ENCODE results near the gene TAX1BP3. TPM values are rescaled to one million over a fixed set of nuclear protein-coding genes. Genes with fewer than 3 reads are reported as not detected.

Gene TAX1BP3
- total and polyA plus RNA-seq, 2 of the 13 experiments (the other 11 are each of a cell fraction or from before 2014, with no cell fraction given), result 16.7 to 45.1 TPM

- TF ChIP-seq ZBTB40 (IDR thresholded peaks at IDR 0.05) (no peak), ZBTB40 (CRISPR knock-in tag; IDR thresholded peaks at IDR 0.05) (0 out of 2 replicates have a peak, but pooled peaks have one; percentile 39), ZNF446 (CRISPR knock-in tag; IDR thresholded peaks at IDR 0.05) (no peak), ERF (CRISPR knock-in tag; IDR thresholded peaks at IDR 0.05) (0 out of 2 replicates have a peak, but pooled peaks have one; percentile 33), ARNT (IDR thresholded peaks at IDR 0.05) (no peak), ZBTB37 (CRISPR knock-in tag; IDR thresholded peaks at IDR 0.05) (no peak), KLF9 (CRISPR knock-in tag; IDR thresholded peaks at IDR 0.05; ENCODE audit: low read depth) (no peak), ZNF547 (CRISPR knock-in tag; IDR thresholded peaks at IDR 0.05) (no peak), ZNF792 (CRISPR knock-in tag; IDR thresholded peaks at IDR 0.05) (0 out of 2 replicates have a peak, but pooled peaks have one; percentile 13), ELK4 (CRISPR knock-in tag; IDR thresholded peaks at IDR 0.05; ENCODE audit: borderline replicate concordance) (no peak), HDAC2 (CRISPR knock-in tag; IDR thresholded peaks at IDR 0.05) (peak; percentile 76), TAF1 (CRISPR knock-in tag; IDR thresholded peaks at IDR 0.05) (peak; percentile 88), SP5 (CRISPR knock-in tag; IDR thresholded peaks at IDR 0.05; ENCODE audit: borderline replicate concordance, low read depth) (peak; percentile 81), MYNN (CRISPR knock-in tag; IDR thresholded peaks at IDR 0.05; ENCODE audit: low read depth) (no peak), TRIM24 (CRISPR knock-in tag; IDR thresholded peaks at IDR 0.05) (no peak), NR1H2 (CRISPR knock-in tag; IDR thresholded peaks at IDR 0.05; ENCODE audit: borderline replicate concordance, low read depth) (no peak)
- TF ChIP-seq, protein P1, sequence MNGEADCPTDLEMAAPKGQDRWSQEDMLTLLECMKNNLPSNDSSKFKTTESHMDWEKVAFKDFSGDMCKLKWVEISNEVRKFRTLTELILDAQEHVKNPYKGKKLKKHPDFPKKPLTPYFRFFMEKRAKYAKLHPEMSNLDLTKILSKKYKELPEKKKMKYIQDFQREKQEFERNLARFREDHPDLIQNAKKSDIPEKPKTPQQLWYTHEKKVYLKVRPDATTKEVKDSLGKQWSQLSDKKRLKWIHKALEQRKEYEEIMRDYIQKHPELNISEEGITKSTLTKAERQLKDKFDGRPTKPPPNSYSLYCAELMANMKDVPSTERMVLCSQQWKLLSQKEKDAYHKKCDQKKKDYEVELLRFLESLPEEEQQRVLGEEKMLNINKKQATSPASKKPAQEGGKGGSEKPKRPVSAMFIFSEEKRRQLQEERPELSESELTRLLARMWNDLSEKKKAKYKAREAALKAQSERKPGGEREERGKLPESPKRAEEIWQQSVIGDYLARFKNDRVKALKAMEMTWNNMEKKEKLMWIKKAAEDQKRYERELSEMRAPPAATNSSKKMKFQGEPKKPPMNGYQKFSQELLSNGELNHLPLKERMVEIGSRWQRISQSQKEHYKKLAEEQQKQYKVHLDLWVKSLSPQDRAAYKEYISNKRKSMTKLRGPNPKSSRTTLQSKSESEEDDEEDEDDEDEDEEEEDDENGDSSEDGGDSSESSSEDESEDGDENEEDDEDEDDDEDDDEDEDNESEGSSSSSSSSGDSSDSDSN (CRISPR knock-in tag; IDR thresholded peaks at IDR 0.05), result peak; percentile 83
Observed at GRCh38 chr17:3636154-3636907, 32.0 kb downstream of the TAX1BP3 start, which contains the start of the genes CTNS and SHPK (continued).
